ENCODE measurements around the gene CCDC122.
A peak's percentile ranks its signal among the peaks of the same experiment; 100 is the strongest.

DNA sequence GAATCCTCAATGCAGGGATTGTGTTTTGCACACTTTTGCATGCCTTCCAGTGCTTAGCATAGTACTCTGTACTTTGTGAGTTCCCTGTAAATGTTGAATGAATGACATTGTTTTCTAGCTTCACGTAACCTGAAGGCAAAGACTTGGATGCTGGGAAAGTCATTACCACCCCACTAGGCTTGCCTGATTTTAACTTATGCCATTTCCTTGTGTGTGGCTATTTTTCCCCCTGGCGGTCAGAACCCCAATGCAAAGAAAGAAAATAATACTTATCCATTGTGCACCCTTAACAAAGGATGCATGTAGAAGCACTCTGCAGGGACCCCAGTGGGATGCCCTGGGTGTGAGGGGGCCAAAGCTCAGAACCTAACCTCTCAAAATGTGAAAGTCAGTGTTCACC lies 91.5 kb downstream of the CCDC122 start:
- TF ChIP-seq, protein P1, sequence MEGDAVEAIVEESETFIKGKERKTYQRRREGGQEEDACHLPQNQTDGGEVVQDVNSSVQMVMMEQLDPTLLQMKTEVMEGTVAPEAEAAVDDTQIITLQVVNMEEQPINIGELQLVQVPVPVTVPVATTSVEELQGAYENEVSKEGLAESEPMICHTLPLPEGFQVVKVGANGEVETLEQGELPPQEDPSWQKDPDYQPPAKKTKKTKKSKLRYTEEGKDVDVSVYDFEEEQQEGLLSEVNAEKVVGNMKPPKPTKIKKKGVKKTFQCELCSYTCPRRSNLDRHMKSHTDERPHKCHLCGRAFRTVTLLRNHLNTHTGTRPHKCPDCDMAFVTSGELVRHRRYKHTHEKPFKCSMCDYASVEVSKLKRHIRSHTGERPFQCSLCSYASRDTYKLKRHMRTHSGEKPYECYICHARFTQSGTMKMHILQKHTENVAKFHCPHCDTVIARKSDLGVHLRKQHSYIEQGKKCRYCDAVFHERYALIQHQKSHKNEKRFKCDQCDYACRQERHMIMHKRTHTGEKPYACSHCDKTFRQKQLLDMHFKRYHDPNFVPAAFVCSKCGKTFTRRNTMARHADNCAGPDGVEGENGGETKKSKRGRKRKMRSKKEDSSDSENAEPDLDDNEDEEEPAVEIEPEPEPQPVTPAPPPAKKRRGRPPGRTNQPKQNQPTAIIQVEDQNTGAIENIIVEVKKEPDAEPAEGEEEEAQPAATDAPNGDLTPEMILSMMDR (conservative IDR thresholded peaks at IDR 0.05): peak; percentile 21; the same call in 1 of the 2 replicates
- TF ChIP-seq ZFX (IDR thresholded peaks at IDR 0.05): no peak

Measured in C4-2B (cell line).